Transverse colon (tissue), 4 donors: ENCODE data around the gene SINHCAF.

ENCODE experiments used
- CTCF ChIP-seq, 5 experiments: fragments of 200-600 bp in 3 of 5; fragments of 450-650 bp in 2 of 5; sonication (generic) in 3 of 5; IDR thresholded peaks; 1 replicate in 2 of 5; 2 replicates in 3 of 5; pipeline ENCODE4 v1.5.1; 2016 to 2017; ENCODE audit warnings: antibody characterized with exemption in 5 of 5, inconsistent platforms in 3 of 5, mild to moderate bottlenecking in 2 of 5, moderate library complexity in 1 of 5
- POLR2AphosphoS5 ChIP-seq, 3 donors: sonication (generic); formaldehyde crosslinking; IDR thresholded peaks; one replicate each; pipeline ENCODE4 v1.6.1; 2016; ENCODE audit warnings: antibody characterized with exemption in 3 of 3

- TF ChIP-seq CTCF (IDR thresholded peaks at IDR 0.05) (peak; percentile 63 to 73 (median 68)), POLR2AphosphoS5 (IDR thresholded peaks at IDR 0.05) (no peak)
These were observed 87.1 kb downstream of the SINHCAF start for GRCh38 chr12:31238764-31239387.
